Hepatocyte (in vitro differentiated cells): ENCODE measurements around the gene KDM4B.

Experiments
- EZH2phosphoT487 ChIP-seq: fragments of 200-600 bp; sonication (generic); IDR thresholded peaks from one replicate; pipeline ENCODE4 v1.6.1; 2018; ENCODE audit warnings: antibody characterized with exemption, mild to moderate bottlenecking, low read depth, moderate library complexity; ENCODE audit not compliant: unreplicated experiment, severe bottlenecking
- TF ChIP-seq, protein P1 (sequence below): fragments of 200-600 bp; sonication (generic); IDR thresholded peaks from 2 replicates; pipeline ENCODE4 v1.5.1; 2016; ENCODE audit warnings: antibody characterized with exemption, mild to moderate bottlenecking; ENCODE audit not compliant: poor library complexity

DNA sequence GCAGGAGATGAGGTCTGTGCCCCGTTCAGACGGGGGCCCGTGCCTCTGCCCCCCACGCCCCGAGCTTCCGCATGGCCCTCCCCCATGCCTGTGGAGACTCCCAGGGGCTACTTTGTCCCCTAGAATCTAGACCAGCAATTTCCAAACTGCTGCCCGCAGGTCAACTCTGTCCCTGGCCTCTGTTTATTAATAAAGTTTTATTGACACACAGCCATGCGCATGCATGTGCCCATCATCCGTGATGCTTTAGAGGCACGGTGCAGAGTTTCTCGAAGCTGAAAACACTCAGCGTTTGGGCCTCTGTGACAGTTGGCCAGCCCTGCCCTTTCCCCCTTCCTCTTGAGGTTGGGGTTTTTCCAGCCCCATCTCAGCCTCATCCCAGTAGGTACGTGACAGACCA lies 140.0 kb downstream of the KDM4B start:
- TF ChIP-seq, protein P1, sequence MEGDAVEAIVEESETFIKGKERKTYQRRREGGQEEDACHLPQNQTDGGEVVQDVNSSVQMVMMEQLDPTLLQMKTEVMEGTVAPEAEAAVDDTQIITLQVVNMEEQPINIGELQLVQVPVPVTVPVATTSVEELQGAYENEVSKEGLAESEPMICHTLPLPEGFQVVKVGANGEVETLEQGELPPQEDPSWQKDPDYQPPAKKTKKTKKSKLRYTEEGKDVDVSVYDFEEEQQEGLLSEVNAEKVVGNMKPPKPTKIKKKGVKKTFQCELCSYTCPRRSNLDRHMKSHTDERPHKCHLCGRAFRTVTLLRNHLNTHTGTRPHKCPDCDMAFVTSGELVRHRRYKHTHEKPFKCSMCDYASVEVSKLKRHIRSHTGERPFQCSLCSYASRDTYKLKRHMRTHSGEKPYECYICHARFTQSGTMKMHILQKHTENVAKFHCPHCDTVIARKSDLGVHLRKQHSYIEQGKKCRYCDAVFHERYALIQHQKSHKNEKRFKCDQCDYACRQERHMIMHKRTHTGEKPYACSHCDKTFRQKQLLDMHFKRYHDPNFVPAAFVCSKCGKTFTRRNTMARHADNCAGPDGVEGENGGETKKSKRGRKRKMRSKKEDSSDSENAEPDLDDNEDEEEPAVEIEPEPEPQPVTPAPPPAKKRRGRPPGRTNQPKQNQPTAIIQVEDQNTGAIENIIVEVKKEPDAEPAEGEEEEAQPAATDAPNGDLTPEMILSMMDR, result no peak
- TF ChIP-seq EZH2phosphoT487, result no peak
